Spleen (tissue), 7 donors: ENCODE results near the gene NUDT8.

ENCODE experiments used
- POLR2A ChIP-seq, 3 donors: fragments of 450-650 bp; IDR thresholded peaks; one replicate each; pipeline ENCODE4 v1.5.1; 2017; ENCODE audit warnings: antibody characterized with exemption in 3 of 3, mild to moderate bottlenecking in 1 of 3
- POLR2AphosphoS5 ChIP-seq, 3 donors: sonication (generic); formaldehyde crosslinking; IDR thresholded peaks; one replicate each; pipeline ENCODE4 v1.5.1; 2017; ENCODE audit warnings: antibody characterized with exemption in 3 of 3
- TF ChIP-seq, protein P1 (sequence below), 11 experiments: fragments of 200-600 bp in 7 of 11; fragments of 450-650 bp in 4 of 11; sonication (generic) in 4 of 11; IDR thresholded peaks in 8 of 11; conservative IDR thresholded peaks in 3 of 11; 1 replicate in 7 of 11; 2 replicates in 4 of 11; pipeline versions ENCODE4 v1.4.0 to v1.8.0; 2016 to 2021; ENCODE audit warnings: antibody characterized with exemption in 11 of 11, inconsistent platforms in 4 of 11, mild to moderate bottlenecking in 1 of 11
- donor health status: DM: no; HTN: no; CAD: no; lungs with moderate emphysema.
- donor health status: DM: no; HTN: no; CAD: no.
- donor health status: DM: no; HTN: no; CAD: no.

DNA sequence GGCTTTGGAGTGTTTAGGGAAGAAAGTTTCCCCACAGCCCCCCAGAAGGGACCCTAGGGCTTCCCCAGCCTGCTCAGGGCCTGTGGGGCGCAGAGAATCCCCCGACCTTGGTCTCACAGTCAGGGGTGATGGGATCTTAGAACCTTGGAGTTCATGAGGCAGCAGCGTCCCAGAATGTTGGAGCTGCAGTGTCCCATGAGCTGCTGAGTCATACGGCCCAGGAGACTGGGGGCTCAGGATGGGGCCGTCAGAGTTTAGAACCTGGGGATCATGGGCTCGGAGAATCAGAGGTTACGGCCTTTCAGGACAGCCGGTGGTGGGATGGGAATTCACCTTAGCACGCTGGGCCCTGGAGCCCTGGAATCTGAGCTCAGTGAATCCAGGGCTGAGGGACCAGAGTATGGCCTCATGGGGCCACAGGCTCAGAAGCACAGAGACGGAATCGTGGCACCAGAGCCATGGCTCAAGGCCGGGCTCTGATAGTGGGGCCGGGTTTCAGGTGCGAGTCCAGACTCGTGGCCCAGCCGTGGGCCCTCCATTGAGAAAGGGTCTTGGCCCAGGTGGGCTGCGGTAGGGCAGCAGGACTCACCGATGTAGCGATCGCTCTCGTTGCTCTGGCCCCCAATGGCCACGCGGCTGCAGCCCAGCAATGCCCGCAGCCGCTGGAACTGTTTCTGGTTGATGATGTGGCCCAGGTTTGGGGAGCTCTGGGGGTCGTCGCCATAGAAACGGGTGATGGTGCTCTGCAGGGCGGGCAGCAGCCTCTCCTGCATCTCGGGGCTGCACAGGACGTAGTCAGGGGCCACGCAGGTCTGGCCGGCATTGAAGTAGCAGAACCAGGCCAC, 35.2 kb upstream of the NUDT8 start:
- TF ChIP-seq, protein P1, sequence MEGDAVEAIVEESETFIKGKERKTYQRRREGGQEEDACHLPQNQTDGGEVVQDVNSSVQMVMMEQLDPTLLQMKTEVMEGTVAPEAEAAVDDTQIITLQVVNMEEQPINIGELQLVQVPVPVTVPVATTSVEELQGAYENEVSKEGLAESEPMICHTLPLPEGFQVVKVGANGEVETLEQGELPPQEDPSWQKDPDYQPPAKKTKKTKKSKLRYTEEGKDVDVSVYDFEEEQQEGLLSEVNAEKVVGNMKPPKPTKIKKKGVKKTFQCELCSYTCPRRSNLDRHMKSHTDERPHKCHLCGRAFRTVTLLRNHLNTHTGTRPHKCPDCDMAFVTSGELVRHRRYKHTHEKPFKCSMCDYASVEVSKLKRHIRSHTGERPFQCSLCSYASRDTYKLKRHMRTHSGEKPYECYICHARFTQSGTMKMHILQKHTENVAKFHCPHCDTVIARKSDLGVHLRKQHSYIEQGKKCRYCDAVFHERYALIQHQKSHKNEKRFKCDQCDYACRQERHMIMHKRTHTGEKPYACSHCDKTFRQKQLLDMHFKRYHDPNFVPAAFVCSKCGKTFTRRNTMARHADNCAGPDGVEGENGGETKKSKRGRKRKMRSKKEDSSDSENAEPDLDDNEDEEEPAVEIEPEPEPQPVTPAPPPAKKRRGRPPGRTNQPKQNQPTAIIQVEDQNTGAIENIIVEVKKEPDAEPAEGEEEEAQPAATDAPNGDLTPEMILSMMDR (IDR thresholded peaks at IDR 0.05 in 8 of 11, conservative IDR thresholded peaks at IDR 0.05 in 3 of 11) = no peak
- TF ChIP-seq POLR2A (IDR thresholded peaks at IDR 0.05) (no peak), POLR2AphosphoS5 (IDR thresholded peaks at IDR 0.05) (no peak)
